Neutrophil (primary cell): ENCODE data around the gene SPINK8.

ENCODE experiments used
- H3K27ac ChIP-seq: fragments of 200-600 bp; sonication (generic); 2 replicates; pipeline ENCODE4 v1.5.1; 2016; ENCODE audit warnings: mild to moderate bottlenecking, moderate library complexity
- H3K27me3 ChIP-seq: fragments of 200-600 bp; sonication (generic); 2 replicates; pipeline ENCODE4 v1.6.0; 2016; ENCODE audit warnings: mild to moderate bottlenecking
- H3K36me3 ChIP-seq: fragments of 200-600 bp; sonication (generic); 2 replicates; pipeline ENCODE4 v1.5.1; 2017
- H3K4me1 ChIP-seq, 2 experiments: fragments of 200-600 bp in 1 of 2; sonication (generic) in 1 of 2; 1 replicate in 1 of 2; 2 replicates in 1 of 2; pipeline versions ENCODE4 v1.5.1 to v1.6.1; 2013 to 2016; ENCODE audit warnings: low read depth in 1 of 2, low read length in 1 of 2, mild to moderate bottlenecking in 1 of 2, moderate library complexity in 1 of 2; ENCODE audit not compliant: control insufficient read depth in 1 of 2, insufficient read depth in 1 of 2
- H3K4me3 ChIP-seq, 2 experiments: fragments of 200-600 bp in 1 of 2; sonication (generic) in 1 of 2; 1 replicate in 1 of 2; 2 replicates in 1 of 2; pipeline ENCODE4 v1.5.1; 2013 to 2016; ENCODE audit warnings: low read depth in 1 of 2, low read length in 1 of 2, mild to moderate bottlenecking in 1 of 2, moderate library complexity in 1 of 2
- H3K9me3 ChIP-seq: fragments of 200-600 bp; sonication (generic); 2 replicates; pipeline ENCODE4 v1.5.1; 2016
- CTCF ChIP-seq: fragments of 200-600 bp; sonication (generic); IDR thresholded peaks from 2 replicates; pipeline ENCODE4 v1.5.1; 2016; ENCODE audit warnings: antibody characterized with exemption

SPINK8 gene

GRCh38 chr3:48303021-48303420 lies 30.4 kb downstream of the SPINK8 start:
- H3K27me3 ChIP-seq: no peaks in the 10 kb centered on the region
- H3K9me3 ChIP-seq: no peaks in the 10 kb centered on the region
- no peak overlapping the region for H3K27ac ChIP-seq
- no peak for TF ChIP-seq CTCF
- H3K36me3 ChIP-seq: peaks cover 5% of the 10 kb centered on the region
- H3K4me1 ChIP-seq: peaks cover 31 to 37% of the 10 kb centered on the region in 2 experiments
- H3K4me3 ChIP-seq: no peak overlapping the region

GRCh38 chr3:48301800-48302166 lies 31.7 kb downstream of the SPINK8 start:
- Histone ChIP-seq H3K27ac (peak overlapping the region; percentile 94), H3K36me3 (peaks cover 18% of the 10 kb centered on the region), H3K4me3 (peak overlapping the region; percentile 85 to 97), H3K4me1 (peaks cover 27 to 30% of the 10 kb centered on the region in 2 experiments), H3K27me3 (no peaks in the 10 kb centered on the region), H3K9me3 (no peaks in the 10 kb centered on the region)
- TF ChIP-seq CTCF: no peak

GRCh38 chr3:48301020-48301799 lies 32.3 kb downstream of the SPINK8 start, which contains the start of gene NME6:
Gene NME6, minus strand, starts transcription at chr3:48301367.
- H3K27me3 ChIP-seq: no peaks in the 10 kb centered on the region
- peak within 1 kb of the TSS; percentile 85 to 97 for H3K4me3 ChIP-seq
- H3K36me3 ChIP-seq: peaks cover 24% of the 10 kb centered on the region
- peak within 1 kb of the TSS; percentile 94 for H3K27ac ChIP-seq
- no peaks in the 10 kb centered on the region for H3K9me3 ChIP-seq
- peak; percentile 30 for TF ChIP-seq CTCF
- peaks cover 25% of the 10 kb centered on the region in 2 experiments for H3K4me1 ChIP-seq

DNA sequence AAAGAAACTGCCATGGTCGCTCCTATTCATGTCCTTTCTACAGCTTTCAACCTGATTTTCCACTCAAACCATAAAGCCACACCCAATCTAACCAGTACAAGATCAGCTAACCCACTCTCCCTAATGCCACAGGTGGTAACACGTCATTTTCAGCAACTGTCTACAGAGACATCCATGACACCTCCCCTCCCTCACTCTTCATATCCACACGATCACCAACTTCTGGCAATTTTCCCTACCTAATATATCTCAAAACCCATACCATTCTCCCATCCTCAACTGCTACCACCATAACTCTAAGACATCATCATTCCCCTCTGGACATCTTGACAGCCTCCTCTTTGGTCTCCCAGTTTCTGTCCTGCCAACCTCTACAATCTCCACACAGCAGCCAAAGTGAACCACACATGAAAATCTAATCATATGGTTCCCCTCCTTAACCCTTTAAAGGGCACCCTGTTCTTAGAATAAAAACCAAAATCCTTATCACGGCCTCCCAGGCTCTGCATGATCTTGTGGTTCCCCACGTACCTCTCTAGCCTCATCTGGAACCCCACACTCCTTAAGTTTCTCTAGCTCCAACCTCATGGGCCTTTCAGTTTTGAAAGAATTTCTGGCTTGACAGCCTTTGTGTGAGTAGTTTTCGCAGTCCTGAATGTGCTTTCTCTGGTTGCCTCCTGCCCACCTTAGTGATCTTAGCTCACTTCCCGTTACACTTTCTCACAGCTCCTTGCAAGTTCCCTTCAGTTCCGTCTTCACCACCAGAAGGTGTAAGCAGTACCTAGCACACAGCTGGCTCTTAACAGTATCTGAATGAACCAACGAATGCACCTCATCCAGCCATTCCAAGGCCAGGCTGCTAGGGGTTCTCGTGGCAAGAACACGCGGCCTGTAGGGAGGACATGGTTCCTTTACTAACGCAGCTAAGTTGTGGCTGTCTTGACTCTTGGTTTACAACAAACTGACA lies 33.4 kb downstream of the SPINK8 start:
- peak overlapping the region; percentile 85 to 97 for H3K4me3 ChIP-seq
- H3K36me3 ChIP-seq: peaks cover 35% of the 10 kb centered on the region
- peak overlapping the region; percentile 94 for H3K27ac ChIP-seq
- TF ChIP-seq CTCF: no peak
- peaks cover 25% of the 10 kb centered on the region in 2 experiments for H3K4me1 ChIP-seq
- H3K27me3 ChIP-seq: no peaks in the 10 kb centered on the region
- no peaks in the 10 kb centered on the region for H3K9me3 ChIP-seq

GRCh38 chr3:48297111-48297810 lies 36.2 kb downstream of the SPINK8 start:
- Histone ChIP-seq H3K36me3 (peaks cover 63% of the 10 kb centered on the region), H3K27me3 (no peaks in the 10 kb centered on the region), H3K4me1 (peaks cover 23 to 24% of the 10 kb centered on the region in 2 experiments), H3K4me3 (no peak overlapping the region), H3K9me3 (no peaks in the 10 kb centered on the region), H3K27ac (no peak overlapping the region)
- no peak for TF ChIP-seq CTCF
